A673 (cell line): Measurements from ENCODE around the gene KCNAB2. TPM values are rescaled to one million over a fixed set of nuclear protein-coding genes. Genes with fewer than 3 reads are reported as not detected.

Experiments used
- BruUV-seq: library from RNA; stranded (reverse); fragments of 400-500 nt; replicated peaks from 2 replicates; lab custom pipeline; 2021; lab: Mats Ljungman, UMichigan
- CTCF ChIA-PET: fragments of 300-600 bp; sonication (Branson Sonifier 250); formaldehyde crosslinking; loops from one replicate; lab custom pipeline; 2022; ENCODE audit warnings: antibody characterized with exemption; lab: Charles Lee
- POLR2A ChIA-PET: fragments of 300-600 bp; sonication (Branson Sonifier 250); formaldehyde crosslinking; loops from one replicate; lab custom pipeline; 2022; ENCODE audit warnings: antibody characterized with exemption; ENCODE audit not compliant: low non-redundant PET; lab: Charles Lee
- DNase-seq: peaks from one replicate; pipeline ENCODE4 v3.0.0-alpha.2; 2015; ENCODE audit warnings: low spot score
- H3K27ac ChIP-seq: fragments of 200-600 bp; sonication (generic); 2 replicates; pipeline ENCODE4 v1.5.1; 2016; ENCODE audit warnings: mixed run types, low read depth, mild to moderate bottlenecking, mixed read lengths, antibody characterized with exemption, low read length; ENCODE audit not compliant: poor library complexity, severe bottlenecking
- H3K27me3 ChIP-seq: fragments of 200-600 bp; sonication (generic); replicated peaks from 2 replicates; pipeline ENCODE4 v1.6.1; 2017; ENCODE audit warnings: mixed run types, low read depth, mild to moderate bottlenecking, mixed read lengths, antibody characterized with exemption, low read length; ENCODE audit not compliant: insufficient read depth, poor library complexity
- H3K36me3 ChIP-seq: fragments of 200-600 bp; sonication (generic); 2 replicates; pipeline ENCODE4 v1.6.1; 2016; ENCODE audit warnings: mixed run types, mild to moderate bottlenecking, mixed read lengths, antibody characterized with exemption, low read length; ENCODE audit not compliant: insufficient read depth, poor library complexity, severe bottlenecking
- H3K4me1 ChIP-seq: fragments of 200-600 bp; sonication (generic); 2 replicates; pipeline ENCODE4 v1.6.1; 2017; ENCODE audit warnings: mixed run types, mild to moderate bottlenecking, mixed read lengths, antibody characterized with exemption, low read length; ENCODE audit not compliant: insufficient read depth, poor library complexity, severe bottlenecking
- H3K4me3 ChIP-seq: fragments of 200-600 bp; sonication (generic); 2 replicates; pipeline ENCODE4 v1.5.1; 2016; ENCODE audit warnings: low read depth, mixed run types, mild to moderate bottlenecking, mixed read lengths, low read length; ENCODE audit not compliant: poor library complexity, severe bottlenecking
- H3K9me3 ChIP-seq: fragments of 200-600 bp; sonication (generic); 2 replicates; pipeline ENCODE4 v1.6.1; 2016; ENCODE audit warnings: mixed run types, low read depth, mild to moderate bottlenecking, mixed read lengths, antibody characterized with exemption, low read length; ENCODE audit not compliant: poor library complexity, severe bottlenecking
- EZH2 ChIP-seq: fragments of 200-600 bp; sonication (generic); IDR thresholded peaks from 2 replicates; pipeline ENCODE4 v1.6.1; 2017; ENCODE audit warnings: borderline replicate concordance, low read depth, mild to moderate bottlenecking, mixed read lengths, antibody characterized with exemption, low read length; ENCODE audit not compliant: poor library complexity, severe bottlenecking
- intact Hi-C: fragments of 100-400 bp; cut with micrococcal nuclease; formaldehyde crosslinking; loops from one replicate; pipeline ENCODE4 v1.10.0; 2022; ENCODE audit not compliant: unreplicated experiment
- total RNA-seq: library from RNA; stranded (reverse); gene quantifications from 2 replicates; pipeline ENCODE4 v1.2.3, GENCODE V29; 2021
- TF ChIP-seq, protein P1 (sequence below): fragments of 300-800, 200-600 bp; sonication (generic); conservative IDR thresholded peaks from 2 replicates; pipeline ENCODE4 v1.5.1; 2017; ENCODE audit warnings: low read depth, mild to moderate bottlenecking, antibody characterized with exemption, low read length, moderate library complexity, mixed read lengths

KCNAB2 gene
- total RNA-seq, 1 experiment from 2014 or later = 6.4 TPM

DNA sequence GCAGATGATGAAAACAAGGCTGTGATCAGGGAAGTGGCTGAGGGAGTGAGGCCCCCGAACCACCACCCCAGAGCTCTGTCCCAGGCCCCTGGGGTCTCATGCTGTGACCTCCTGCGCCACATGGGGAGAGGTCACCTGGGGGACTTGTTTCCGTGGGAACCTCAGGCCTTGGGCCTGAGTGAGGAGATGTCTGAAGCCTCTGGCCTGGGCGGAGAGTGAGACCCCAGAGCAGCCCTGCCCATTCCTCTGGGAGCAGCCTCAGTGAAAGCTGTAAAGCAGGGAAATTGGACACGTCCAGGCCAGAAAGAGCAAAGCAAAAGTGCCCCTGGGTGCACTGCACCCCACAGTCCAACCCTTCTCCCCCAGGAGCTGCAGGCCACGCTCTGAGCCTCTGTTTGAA, 37.0 kb upstream of the KCNAB2 start:
- no peaks in the 10 kb centered on the region for H3K9me3 ChIP-seq
- H3K4me1 ChIP-seq = peaks cover 21% of the 10 kb centered on the region
- no peaks in the 10 kb centered on the region for H3K27me3 ChIP-seq
- ChIA-PET POLR2A (no interaction called here), CTCF (no interaction called here)
- H3K27ac ChIP-seq = no peak overlapping the region
- BruUV-seq = no TSS peak
- intact Hi-C loops = no loop called here
- TF ChIP-seq, protein P1, sequence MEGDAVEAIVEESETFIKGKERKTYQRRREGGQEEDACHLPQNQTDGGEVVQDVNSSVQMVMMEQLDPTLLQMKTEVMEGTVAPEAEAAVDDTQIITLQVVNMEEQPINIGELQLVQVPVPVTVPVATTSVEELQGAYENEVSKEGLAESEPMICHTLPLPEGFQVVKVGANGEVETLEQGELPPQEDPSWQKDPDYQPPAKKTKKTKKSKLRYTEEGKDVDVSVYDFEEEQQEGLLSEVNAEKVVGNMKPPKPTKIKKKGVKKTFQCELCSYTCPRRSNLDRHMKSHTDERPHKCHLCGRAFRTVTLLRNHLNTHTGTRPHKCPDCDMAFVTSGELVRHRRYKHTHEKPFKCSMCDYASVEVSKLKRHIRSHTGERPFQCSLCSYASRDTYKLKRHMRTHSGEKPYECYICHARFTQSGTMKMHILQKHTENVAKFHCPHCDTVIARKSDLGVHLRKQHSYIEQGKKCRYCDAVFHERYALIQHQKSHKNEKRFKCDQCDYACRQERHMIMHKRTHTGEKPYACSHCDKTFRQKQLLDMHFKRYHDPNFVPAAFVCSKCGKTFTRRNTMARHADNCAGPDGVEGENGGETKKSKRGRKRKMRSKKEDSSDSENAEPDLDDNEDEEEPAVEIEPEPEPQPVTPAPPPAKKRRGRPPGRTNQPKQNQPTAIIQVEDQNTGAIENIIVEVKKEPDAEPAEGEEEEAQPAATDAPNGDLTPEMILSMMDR = no peak
- H3K36me3 ChIP-seq = no peaks in the 10 kb centered on the region
- no peak overlapping the region for H3K4me3 ChIP-seq
- no peak for DNase-seq

DNA sequence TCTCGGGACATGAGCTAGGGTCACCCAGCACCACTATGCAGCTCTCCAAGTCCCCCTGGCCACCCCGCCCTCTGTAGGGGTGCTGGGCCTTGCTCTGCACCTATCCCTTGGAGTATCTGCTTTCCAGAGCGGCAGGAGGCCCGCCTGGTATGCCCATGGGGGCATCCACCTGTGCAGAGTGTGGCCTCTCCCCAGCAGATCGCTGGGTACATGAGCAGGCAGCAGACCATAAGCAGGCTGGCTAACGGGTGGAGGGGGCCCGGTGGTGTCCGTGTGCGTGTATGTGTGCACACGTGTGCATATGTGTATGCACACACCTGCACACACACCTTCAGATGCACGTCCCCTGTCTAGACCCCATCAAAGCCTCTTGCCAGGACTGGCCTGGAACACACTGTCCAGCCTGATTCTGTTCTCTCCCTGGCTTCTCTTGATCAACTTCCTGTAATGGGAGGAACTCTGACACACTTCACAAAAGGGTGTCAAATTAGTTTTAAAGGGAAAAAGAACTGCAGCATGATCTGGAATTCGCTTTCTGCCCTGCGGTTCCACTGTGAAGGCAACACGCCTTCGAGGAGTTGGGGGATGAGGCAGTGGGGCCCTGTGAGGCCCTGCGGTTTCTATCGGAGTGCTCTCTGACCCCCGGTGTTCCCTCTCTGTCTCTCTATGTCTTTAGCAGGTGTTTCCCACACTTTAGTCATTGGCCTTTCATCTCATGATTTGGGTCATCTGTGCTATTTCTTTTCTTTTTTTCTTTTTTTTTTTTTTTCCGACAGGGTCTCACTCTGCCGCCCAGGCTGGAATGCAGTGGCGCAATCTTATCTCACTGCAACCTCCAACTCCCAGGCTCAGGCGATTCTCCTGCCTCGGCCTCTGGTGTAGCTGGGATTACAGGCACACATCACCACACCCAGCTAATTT, 36.3 kb upstream of the KCNAB2 start:
- BruUV-seq = no TSS peak
- Histone ChIP-seq H3K4me1 (peaks cover 15% of the 10 kb centered on the region), H3K27ac (no peak overlapping the region), H3K27me3 (no peaks in the 10 kb centered on the region), H3K9me3 (no peaks in the 10 kb centered on the region), H3K4me3 (no peak overlapping the region), H3K36me3 (no peaks in the 10 kb centered on the region)
- TF ChIP-seq EZH2 = no peak
- TF ChIP-seq, protein P1 = no peak
- intact Hi-C loops = no loop called here
- ChIA-PET POLR2A (no interaction called here), CTCF (no interaction called here)
- no peak for DNase-seq

DNA sequence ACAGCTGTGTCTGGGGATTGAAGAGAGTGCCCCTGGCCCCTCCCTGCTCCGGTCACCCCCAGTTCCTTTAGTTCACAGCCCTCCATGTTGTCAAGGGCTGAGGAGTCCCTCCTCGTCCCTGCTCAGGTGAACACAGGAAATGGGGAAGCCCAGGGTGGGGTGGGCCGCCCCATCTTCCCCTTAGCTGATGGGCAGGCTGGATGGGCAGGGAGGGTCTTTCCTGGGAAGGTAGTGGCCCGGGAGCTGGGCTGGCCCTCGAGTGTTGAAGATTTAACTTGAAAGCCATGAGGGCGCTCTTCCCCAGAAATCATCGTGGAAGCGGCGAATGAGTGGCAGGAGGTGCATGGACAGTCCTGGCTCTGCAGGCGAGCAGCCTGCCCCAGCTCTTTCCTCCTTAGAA, 35.1 kb upstream of the KCNAB2 start:
- TF ChIP-seq, protein P1 = no peak
- TF ChIP-seq EZH2 = no peak
- POLR2A ChIA-PET = no interaction called here
- no peaks in the 10 kb centered on the region for H3K27me3 ChIP-seq
- CTCF ChIA-PET = no interaction called here
- H3K9me3 ChIP-seq = no peaks in the 10 kb centered on the region
- peaks cover 10% of the 10 kb centered on the region for H3K4me1 ChIP-seq
- H3K36me3 ChIP-seq = no peaks in the 10 kb centered on the region
- no TSS peak for BruUV-seq
- intact Hi-C loops = no loop called here
- DNase-seq = no peak
- no peak overlapping the region for H3K27ac ChIP-seq
- no peak overlapping the region for H3K4me3 ChIP-seq
